GM12878 (cell line): ENCODE data around the gene TBC1D25. TPM values are rescaled to one million over a fixed set of nuclear protein-coding genes. Genes with fewer than 3 reads are reported as not detected.

Experiments used
- ATAC-seq: fragments of 200-7000 bp; cut with Tn5 transposase; 3 replicates; pipeline ENCODE4 v1.9.1; 2020; ENCODE audit warnings: mild to moderate bottlenecking, moderate library complexity
- BruUV-seq: library from RNA; stranded (reverse); fragments of 400-500 nt; replicated peaks from 2 replicates; lab custom pipeline; 2021; lab: Mats Ljungman, UMichigan
- CTCF ChIA-PET: fragments of 300-600 bp; sonication (Branson Sonifier 250); formaldehyde crosslinking; extraction: SDS; loops from one replicate; lab custom pipeline; 2021; ENCODE audit warnings: inconsistent platforms; lab: Yijun Ruan, JAX
- POLR2A ChIA-PET: fragments of 350-600 bp; formaldehyde crosslinking; extraction: SDS; loops from one replicate; lab custom pipeline; 2021; ENCODE audit warnings: inconsistent platforms; lab: Charles Lee
- RAD21 ChIA-PET: fragments of 300-600 bp; sonication (Branson Sonifier 250); formaldehyde crosslinking; loops from one replicate; lab custom pipeline; 2023; ENCODE audit warnings: antibody characterized with exemption; ENCODE audit not compliant: unreplicated experiment; lab: Charles Lee
- SMC1A ChIA-PET: fragments of 300-600 bp; sonication (Branson Sonifier 250); formaldehyde crosslinking; loops from one replicate; lab custom pipeline; 2023; ENCODE audit not compliant: unreplicated experiment, uncharacterized antibody; lab: Charles Lee
- DNase-seq: peaks from one replicate; pipeline ENCODE4 v3.0.0-alpha.2; 2011; ENCODE audit warnings: low read depth, low spot score
- FAIRE-seq: peaks from 3 replicates; lab custom pipeline; 2011; peaks lifted over from hg19 to GRCh38; lab: Jason Lieb, UNC
- H2AFZ ChIP-seq: 2 replicates; pipeline ENCODE4 v1.6.0; 2011; ENCODE audit warnings: low read depth, low read length, control low read depth; ENCODE audit not compliant: control insufficient read depth
- H3K27ac ChIP-seq: 2 replicates; pipeline ENCODE4 v1.5.1; 2011; ENCODE audit warnings: control low read depth; ENCODE audit not compliant: control insufficient read depth, insufficient read depth
- H3K27me3 ChIP-seq, 2 experiments: replicated peaks in 1 of 2; 2 replicates each; pipeline versions ENCODE4 v1.6.0 to v1.6.1; 2011; ENCODE audit warnings: low read length in 1 of 2; ENCODE audit not compliant: control insufficient read depth in 2 of 2, insufficient read depth in 2 of 2
- H3K36me3 ChIP-seq, 2 experiments: 2 replicates each; pipeline ENCODE4 v1.5.1; 2011; ENCODE audit warnings: low read length in 1 of 2; ENCODE audit not compliant: control insufficient read depth in 2 of 2, insufficient read depth in 2 of 2
- H3K4me1 ChIP-seq: 2 replicates; pipeline ENCODE4 v1.6.1; 2011; ENCODE audit warnings: mild to moderate bottlenecking, low read length, moderate library complexity, mixed read lengths; ENCODE audit not compliant: control insufficient read depth, insufficient read depth
- H3K4me2 ChIP-seq: 2 replicates; pipeline ENCODE4 v1.6.0; 2011; ENCODE audit warnings: control low read depth; ENCODE audit not compliant: control insufficient read depth, insufficient read depth
- H3K4me3 ChIP-seq: fragments of 200-600 bp; sonication (generic); 2 replicates; pipeline ENCODE4 v1.5.1; 2016
- H3K79me2 ChIP-seq: 2 replicates; pipeline ENCODE4 v1.6.0; 2011; ENCODE audit warnings: low read length; ENCODE audit not compliant: control insufficient read depth, insufficient read depth
- H3K9ac ChIP-seq: 2 replicates; pipeline ENCODE4 v1.8.0; 2011; ENCODE audit warnings: low read length, control low read depth, mixed read lengths; ENCODE audit not compliant: control insufficient read depth, insufficient read depth
- H3K9me3 ChIP-seq: replicated peaks from 3 replicates; pipeline ENCODE4 v1.5.1; 2011; ENCODE audit warnings: mild to moderate bottlenecking, low read length; ENCODE audit not compliant: control insufficient read depth, insufficient read depth
- H4K20me1 ChIP-seq: 2 replicates; pipeline ENCODE4 v1.6.0; 2011; ENCODE audit not compliant: control insufficient read depth, insufficient read depth
- BHLHE40 ChIP-seq, 2 experiments: fragments of 450-650 bp in 1 of 2; IDR thresholded peaks; 2 replicates each; pipeline ENCODE4 v1.6.1; 2011 to 2017; ENCODE audit warnings: low read depth in 2 of 2, borderline replicate concordance in 1 of 2, improper control_type of control experiment in 1 of 2, low read length in 1 of 2, mild to moderate bottlenecking in 1 of 2
- CREM ChIP-seq: IDR thresholded peaks from 2 replicates; pipeline ENCODE4 v1.6.1; 2014; ENCODE audit warnings: antibody characterized with exemption, low read depth
- IRF4 ChIP-seq: IDR thresholded peaks from 2 replicates; pipeline ENCODE4 v1.6.1; 2011; ENCODE audit warnings: low read depth, low read length
- PAX8 ChIP-seq: fragments of 450-650 bp; IDR thresholded peaks from 2 replicates; pipeline ENCODE4 v1.6.1; 2017; ENCODE audit warnings: mild to moderate bottlenecking, moderate library complexity
- SMARCA5 ChIP-seq: fragments of 450-650 bp; IDR thresholded peaks from 2 replicates; pipeline ENCODE4 v1.6.1; 2017; ENCODE audit warnings: mild to moderate bottlenecking
- SPI1 ChIP-seq: IDR thresholded peaks from 2 replicates; pipeline ENCODE4 v1.6.1; 2011; ENCODE audit warnings: low read depth, mild to moderate bottlenecking, low read length, moderate library complexity, borderline replicate concordance; ENCODE audit not compliant: insufficient read depth
- SREBF2 ChIP-seq: IDR thresholded peaks from 2 replicates; pipeline ENCODE4 v1.6.1; 2012; ENCODE audit warnings: mild to moderate bottlenecking, low read length
- SUPT20H ChIP-seq: IDR thresholded peaks from 2 replicates; pipeline ENCODE4 v1.6.1; 2011; ENCODE audit warnings: low read depth, mild to moderate bottlenecking, low read length, moderate library complexity, borderline replicate concordance; ENCODE audit not compliant: control insufficient read depth
- YBX1 ChIP-seq: fragments of 450-650 bp; IDR thresholded peaks from 2 replicates; pipeline ENCODE4 v1.6.1; 2016; ENCODE audit warnings: antibody characterized with exemption
- ZBED1 ChIP-seq: IDR thresholded peaks from 2 replicates; pipeline ENCODE4 v1.6.1; 2016; ENCODE audit warnings: borderline replicate concordance
- WGBS: methylation state at CpG from one replicate; pipeline ENCODE4 v1.1.6; 2016; ENCODE audit warnings: low lambda C conversion rate; ENCODE audit not compliant: insufficient replicate concordance, insufficient coverage; ENCODE audit errors: missing lambda C conversion rate; 5-methylcytosine and 5-hydroxymethylcytosine counted together
- in situ Hi-C: fragments of 300-500 bp; cut with MboI; formaldehyde crosslinking; loops from 9 replicates; pipeline ENCODE4 v1.14.3; 2018; ENCODE audit warnings: mixed read lengths
- intact Hi-C: fragments of 100-400 bp; cut with micrococcal nuclease; formaldehyde crosslinking; loops from one replicate; pipeline ENCODE4 v1.14.2; 2022; ENCODE audit not compliant: unreplicated experiment
- polyA plus RNA-seq, 11 experiments: library from polyadenylated mRNA; depleted of rRNA in 4 of 11; unstranded in 6 of 11; stranded (reverse) in 5 of 11; fragments of >200 nt; fragmentation: Nextera tagmentation in 4 of 11; fragmentation: Illumina TruSeq in 1 of 11; extraction: Ambion mirVana in 4 of 11; extraction: Trizol in 1 of 11; gene quantifications; 1 replicate in 1 of 11; 2 replicates in 10 of 11; pipeline versions ENCODE4 v1.2.1 to v1.2.3, GENCODE V29; 2011 to 2016; ENCODE audit warnings: inconsistent platforms in 2 of 11, missing spikeins in 2 of 11, low read depth in 1 of 11
- total RNA-seq, 4 experiments: library from RNA; depleted of rRNA in 3 of 4; stranded (reverse); fragments of >200 nt in 3 of 4; fragmentation: Illumina TruSeq in 1 of 4; extraction: Trizol in 1 of 4; gene quantifications; 2 replicates each; pipeline versions ENCODE4 v1.2.1 to v1.2.3, GENCODE V29; 2013 to 2021

The TBC1D25 gene
- total and polyA plus RNA-seq, 10 of the 15 experiments (the other 5 are each of a cell fraction or from before 2014, with no cell fraction given): 0.79 to 17.3 (median 10.0) TPM

GRCh38 chrX:48530736-48531135, 8.8 kb upstream of the TBC1D25 start:
- 32% methylated on average over 3 of the region's 3 CpGs for WGBS
- no peak overlapping the region for H3K4me2 ChIP-seq
- POLR2A ChIA-PET: no interaction called here
- in situ Hi-C loops (no loop called here), intact Hi-C loops (no loop called here)
- BruUV-seq: no TSS peak
- H3K79me2 ChIP-seq: no peaks in the 10 kb centered on the region
- ATAC-seq: no peak
- CTCF ChIA-PET: no interaction called here
- no peaks in the 10 kb centered on the region for H4K20me1 ChIP-seq
- H3K9ac ChIP-seq: no peak overlapping the region
- SMC1A ChIA-PET: interaction anchor here (0.6 to 0.8 kb wide), 2 partner anchors 8 to 17 kb away, joined by 3 read pairs; no protein-coding TSS in a partner anchor
- no peaks in the 10 kb centered on the region for H3K4me1 ChIP-seq
- FAIRE-seq: no peak
- no peak for DNase-seq
- H3K4me3 ChIP-seq: no peak overlapping the region
- no peaks in the 10 kb centered on the region for H3K27me3 ChIP-seq
- no peak overlapping the region for H3K27ac ChIP-seq
- peaks cover 0 to 4% of the 10 kb centered on the region in 2 experiments for H3K36me3 ChIP-seq
- no peak overlapping the region for H2AFZ ChIP-seq
- no peaks in the 10 kb centered on the region for H3K9me3 ChIP-seq
- TF ChIP-seq BHLHE40 (IDR thresholded peaks at IDR 0.05; ENCODE audit: borderline replicate concordance in 1 of 2, low read depth in 2 of 2, low read length in 1 of 2) (no peak), SPI1 (no peak), YBX1 (no peak), SREBF2 (no peak), IRF4 (no peak), ZBED1 (no peak), SMARCA5 (no peak), CREM (no peak), PAX8 (no peak), SUPT20H (no peak)
- TF ChIP-seq, all 136 proteins: peak for 0
- RAD21 ChIA-PET: no interaction called here
